Measurements from ENCODE around the gene ARHGAP24.
"Not testable (repeated sequence)": the region's sequence is repeated elsewhere in the genome, so short reads cannot be mapped to it uniquely, and the experiment has no call there.

The ARHGAP24 gene

GRCh38 chr4:85970535-85970934 lies 495.6 kb downstream of the ARHGAP24 start:
- no peak for DNase-seq

DNA sequence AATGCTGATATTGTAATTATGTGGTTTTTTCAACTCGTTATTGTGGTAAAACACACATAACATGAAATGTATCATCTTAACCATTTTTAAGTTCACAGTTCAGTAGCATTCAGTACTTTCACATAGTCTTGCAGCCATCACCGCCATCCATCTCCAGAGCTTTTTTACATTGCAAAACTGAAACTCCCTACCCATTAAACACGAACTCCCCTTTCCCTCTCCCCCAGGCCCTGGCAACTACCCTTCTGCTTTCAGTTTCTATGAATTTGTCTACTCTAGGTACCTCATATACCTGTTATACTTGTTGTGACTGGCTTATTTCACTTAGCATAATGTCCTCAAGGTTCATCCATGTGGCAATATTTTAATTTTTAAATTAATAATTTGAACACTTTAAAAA lies 504.3 kb downstream of the ARHGAP24 start:
- DNase-seq, result no peak

- no peak for DNase-seq
Observed at GRCh38 chr4:85986266-85986665, 511.3 kb downstream of the ARHGAP24 start.

GRCh38 chr4:85993641-85994040 lies 518.7 kb downstream of the ARHGAP24 start:
- no peak for DNase-seq

- no peak for DNase-seq
Observed at GRCh38 chr4:85994576-85994975, 519.6 kb downstream of the ARHGAP24 start.

GRCh38 chr4:85995361-85995760 lies 520.4 kb downstream of the ARHGAP24 start:
- DNase-seq, result no peak

- no peak for DNase-seq
Observed at GRCh38 chr4:86001591-86001990, 526.6 kb downstream of the ARHGAP24 start.

GRCh38 chr4:86004030-86004429 lies 529.1 kb downstream of the ARHGAP24 start:
- DNase-seq, result no peak

GRCh38 chr4:86006057-86006456 lies 531.1 kb downstream of the ARHGAP24 start:
- DNase-seq, result no peak

- no peak for DNase-seq
Observed at GRCh38 chr4:86007042-86007441, 532.1 kb downstream of the ARHGAP24 start.

GRCh38 chr4:86011117-86011516 lies 536.2 kb downstream of the ARHGAP24 start:
- DNase-seq, result no peak

DNA sequence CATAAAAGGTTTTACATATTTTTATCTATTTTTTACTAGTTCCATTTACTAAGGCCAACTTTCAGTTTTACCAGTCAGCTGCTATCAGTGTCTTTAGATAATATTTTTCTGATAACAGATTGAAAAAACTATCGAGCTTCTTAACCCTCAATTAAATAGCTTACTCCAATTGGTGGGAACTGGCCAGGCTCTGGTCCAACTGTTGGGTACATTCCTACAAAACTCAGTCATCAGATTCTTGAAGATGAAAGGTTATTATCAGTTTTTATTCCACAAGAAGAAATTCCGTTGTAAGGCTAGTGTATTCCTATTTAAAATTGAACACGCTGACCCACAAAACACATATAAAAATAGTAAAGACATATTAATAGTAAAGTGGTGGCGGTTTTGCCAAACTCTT lies 538.7 kb downstream of the ARHGAP24 start:
- no peak for DNase-seq

DNA sequence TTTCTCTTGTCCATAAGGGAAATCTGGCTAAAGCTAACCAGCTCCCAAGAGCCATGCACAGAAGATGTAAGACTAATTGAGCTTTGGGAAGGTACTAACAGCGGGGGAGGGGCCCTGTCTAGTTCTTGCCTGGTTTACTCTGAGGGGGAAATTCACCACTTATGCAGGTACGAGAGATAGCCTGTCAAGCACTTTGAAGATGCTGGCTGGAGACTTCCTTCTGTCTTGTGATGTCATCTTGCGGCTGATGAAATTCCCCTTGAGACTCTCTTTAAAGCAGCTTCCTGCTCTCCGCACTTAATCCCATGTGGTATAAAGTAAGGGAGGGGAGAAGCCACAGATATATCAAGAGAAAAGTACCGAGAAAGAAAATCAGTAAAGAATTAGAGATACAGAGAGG lies 539.6 kb downstream of the ARHGAP24 start:
- no peak for DNase-seq

DNA sequence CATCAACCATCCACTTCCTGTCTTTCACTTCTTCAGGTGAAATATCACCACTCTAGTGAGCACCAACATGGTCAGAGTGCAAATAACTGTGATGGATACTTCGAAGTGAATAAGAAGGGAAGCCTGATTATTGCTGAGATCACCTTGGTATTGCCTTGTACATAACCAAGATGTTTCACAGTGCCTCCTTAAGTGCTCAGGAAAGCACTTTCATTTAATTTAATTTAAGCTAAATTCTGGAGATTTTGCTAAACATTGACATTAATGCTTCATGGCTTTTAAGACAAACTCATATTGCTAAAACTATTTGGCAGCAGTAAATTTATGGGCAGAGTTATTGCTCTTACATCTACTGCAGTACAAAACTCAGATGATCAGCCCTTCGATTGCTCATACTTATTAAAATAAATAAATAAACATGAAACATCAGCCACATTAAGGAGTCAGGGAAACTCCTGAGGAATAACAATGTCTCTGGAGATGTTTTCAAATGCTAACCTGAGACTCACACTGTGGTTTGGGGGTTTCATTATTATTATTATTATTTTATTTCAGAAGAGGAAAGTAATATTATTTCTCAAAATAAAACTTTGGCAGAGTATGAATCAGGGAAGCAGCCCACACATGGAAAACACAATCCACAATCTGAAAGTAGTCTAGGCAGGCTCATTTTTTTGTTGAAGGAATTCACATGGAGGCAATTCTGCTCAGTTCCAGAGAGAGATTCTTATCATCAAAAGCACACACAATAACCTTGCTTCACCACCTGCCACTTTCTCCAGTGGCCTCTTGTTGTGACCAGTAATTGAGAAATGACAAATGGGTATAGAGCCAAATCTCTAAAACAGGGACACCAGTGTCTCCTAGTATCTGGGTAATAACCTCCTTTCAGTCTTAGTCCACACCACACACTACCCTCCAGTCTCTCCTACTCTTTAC lies 540.7 kb downstream of the ARHGAP24 start:
- DNase-seq, result no peak

GRCh38 chr4:86019362-86019761 lies 544.4 kb downstream of the ARHGAP24 start:
- DNase-seq, result no peak

DNA sequence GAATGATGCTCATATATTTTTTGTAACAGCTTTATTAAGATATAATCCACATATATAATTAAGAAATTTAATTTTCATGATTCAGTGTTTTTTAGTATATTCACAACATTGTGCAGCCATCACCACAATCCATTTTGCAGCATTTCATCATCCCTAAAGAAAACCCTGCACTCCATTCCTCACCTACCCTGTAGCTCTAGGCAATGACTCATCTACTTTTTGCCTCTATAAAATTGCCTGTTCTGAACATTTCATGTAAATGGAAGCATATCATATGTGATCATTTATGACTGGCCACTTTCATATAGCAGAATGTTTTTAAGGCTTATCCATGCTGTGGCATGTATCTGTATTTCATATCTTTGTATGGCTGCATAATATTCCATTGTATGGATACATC lies 545.0 kb downstream of the ARHGAP24 start:
- no peak for DNase-seq

DNA sequence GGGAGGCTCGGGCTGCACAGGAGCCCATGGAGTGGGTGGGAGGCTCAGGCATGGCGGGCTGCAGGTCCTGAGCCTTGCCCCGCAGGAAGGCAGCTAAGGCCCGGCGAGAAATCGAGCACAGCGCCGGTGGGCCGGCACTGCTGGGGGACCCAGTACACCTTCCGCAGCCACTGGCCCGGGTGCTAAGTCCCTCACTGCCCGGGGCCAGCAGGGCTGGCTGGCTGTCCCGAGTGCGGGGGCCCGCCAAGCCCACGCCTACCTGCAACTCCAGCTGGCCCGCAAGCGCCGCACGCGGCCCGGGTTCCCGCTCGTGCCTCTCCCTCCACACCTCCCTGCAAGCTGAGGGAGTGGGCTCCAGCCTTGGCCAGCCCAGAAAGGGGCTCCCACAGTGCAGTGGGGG lies 546.7 kb downstream of the ARHGAP24 start:
- DNase-seq, result not testable (repeated sequence)

DNA sequence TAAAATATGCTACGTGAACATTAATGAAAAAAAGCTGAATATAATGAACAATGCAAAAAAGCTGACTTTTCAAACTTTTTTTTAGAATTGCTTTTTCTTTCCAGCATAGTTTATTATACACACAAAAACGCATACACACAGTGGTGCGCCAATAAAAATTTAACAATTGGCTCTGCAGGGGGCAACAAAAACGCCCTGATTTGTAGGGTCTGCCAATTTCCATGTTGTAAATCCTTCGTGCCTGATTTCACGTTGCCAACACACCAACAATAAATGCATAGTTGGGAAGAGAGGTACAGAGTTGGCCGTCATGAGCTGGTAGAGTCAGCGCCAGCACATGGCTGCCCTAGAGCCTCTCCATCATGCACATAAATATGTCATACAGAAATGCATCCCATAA lies 551.8 kb downstream of the ARHGAP24 start:
- DNase-seq, result no peak

GRCh38 chr4:86031927-86032326 lies 557.0 kb downstream of the ARHGAP24 start:
- DNase-seq, result no peak

DNA sequence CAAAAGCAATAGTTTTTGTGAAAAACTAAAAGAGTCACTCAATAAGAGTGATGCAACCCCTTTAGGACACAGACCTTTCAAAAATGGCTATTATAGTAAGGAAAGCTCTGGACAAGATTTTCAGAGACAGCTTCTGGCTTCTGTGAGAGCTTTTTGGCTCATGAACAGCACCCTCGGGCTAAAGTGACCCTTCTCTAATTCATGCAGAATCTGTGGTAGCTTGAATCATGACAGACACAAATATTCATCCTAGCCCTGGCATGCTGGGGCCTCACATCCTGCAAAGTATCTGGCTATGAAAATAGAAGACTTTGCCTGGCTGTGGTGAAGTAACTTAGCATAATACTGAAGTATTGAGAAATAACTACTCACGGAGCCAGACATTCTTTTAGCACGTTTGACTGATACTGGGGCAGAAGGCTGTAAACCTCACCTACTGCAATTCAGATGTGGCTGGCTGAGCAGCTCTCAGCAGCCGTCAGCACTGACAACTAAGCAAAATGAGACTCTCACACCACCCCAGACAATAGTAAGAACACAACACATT lies 557.6 kb downstream of the ARHGAP24 start:
- DNase-seq, result no peak

DNA sequence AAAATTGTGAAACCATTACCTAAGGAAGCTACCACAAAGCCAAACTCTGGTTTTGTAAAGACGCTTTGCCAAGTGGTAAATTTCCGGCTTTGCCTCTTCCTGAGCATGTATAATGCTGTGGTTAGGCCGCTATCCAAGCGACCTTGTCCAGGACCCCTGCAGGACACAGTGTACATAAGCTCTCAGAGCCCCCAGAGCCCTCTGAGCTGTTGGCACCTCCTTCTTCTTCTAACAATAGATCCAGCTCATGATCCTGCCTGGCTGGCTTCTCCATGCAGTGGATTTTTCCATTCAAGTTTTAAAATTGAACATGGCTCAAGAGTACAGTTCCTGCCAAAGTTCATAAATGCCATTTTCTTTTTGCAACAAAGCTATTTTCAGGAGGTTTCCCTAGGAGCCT lies 558.2 kb downstream of the ARHGAP24 start:
- DNase-seq, result peak in 1 of 2 experiments; percentile 15

- DNase-seq, result no peak
Observed at GRCh38 chr4:86034616-86035015, 559.7 kb downstream of the ARHGAP24 start.

DNA sequence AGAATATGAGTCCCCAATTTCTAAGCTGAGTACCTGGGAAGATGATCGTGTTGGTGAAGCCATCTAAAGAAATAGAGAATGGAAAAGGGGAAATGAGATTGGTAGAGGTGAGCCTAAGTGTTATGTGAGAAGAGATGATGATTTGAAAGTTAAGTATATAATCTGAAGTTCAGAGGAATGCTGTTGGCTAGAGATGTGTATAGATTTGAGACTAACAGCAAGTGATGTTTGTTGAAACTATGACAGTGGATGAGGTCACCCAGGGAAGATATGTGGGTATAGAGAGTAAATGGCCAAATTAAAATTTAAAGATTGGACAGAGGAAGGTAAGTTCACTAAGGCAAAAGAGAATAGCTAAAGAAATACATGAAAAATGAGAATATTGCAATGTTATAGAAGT lies 560.7 kb downstream of the ARHGAP24 start:
- DNase-seq, result no peak

DNA sequence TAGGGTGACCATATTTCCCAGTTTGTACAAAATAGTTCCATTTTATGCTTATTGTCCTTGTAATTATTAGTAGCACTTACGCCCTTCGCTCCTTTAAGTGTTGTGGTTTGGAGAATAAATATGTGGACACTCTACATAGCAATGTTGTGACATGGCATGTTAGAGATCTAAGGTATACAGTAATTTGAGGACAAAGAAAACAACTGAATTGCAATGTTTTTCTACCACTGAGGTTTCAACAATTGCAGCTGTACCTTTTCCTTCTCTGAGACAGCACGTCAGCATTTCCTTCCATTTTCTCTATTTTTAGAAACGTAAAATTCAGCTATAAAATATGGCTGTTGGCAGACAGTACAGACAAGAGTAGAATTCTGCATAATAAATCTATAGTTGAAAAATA lies 561.8 kb downstream of the ARHGAP24 start:
- DNase-seq, result no peak

- no peak for DNase-seq
Observed at GRCh38 chr4:86038037-86038436, 563.1 kb downstream of the ARHGAP24 start.

Measured in SHP77 (cell line).